K562 (cell line): ENCODE results near the gene CLNK. TPM values are rescaled to one million over a fixed set of nuclear protein-coding genes. Genes with fewer than 3 reads are reported as not detected.

Experiments
- ATAC-seq: fragments of 200-7000 bp; cut with Tn5 transposase; 3 replicates; pipeline ENCODE4 v1.9.1; 2020; ENCODE audit warnings: moderate library complexity
- BruUV-seq: library from RNA; stranded (reverse); fragments of 400-500 nt; replicated peaks from 2 replicates; lab custom pipeline; 2021; lab: Mats Ljungman, UMichigan
- CTCF ChIA-PET: fragments of 300-600 bp; formaldehyde crosslinking; extraction: SDS; loops from one replicate; lab custom pipeline; 2021; ENCODE audit warnings: low intra/inter-chr PET ratio; lab: Yijun Ruan, JAX
- POLR2A ChIA-PET: fragments of 300-600, 350-650 bp; sonication (Branson Sonifier 250); formaldehyde crosslinking; extraction: SDS; loops from one replicate; lab custom pipeline; 2021; ENCODE audit warnings: antibody characterized with exemption, inconsistent platforms; lab: Yijun Ruan, JAX
- DNase-seq, 4 experiments: peaks; one replicate each; pipeline versions ENCODE4 v3.0.0 to v3.0.0-alpha.2; 2011 to 2018; ENCODE audit warnings: low spot score in 3 of 4, mixed read lengths in 3 of 4; ENCODE audit errors: extremely low read depth in 1 of 4
- FAIRE-seq: peaks from 2 replicates; lab custom pipeline; 2011; peaks lifted over from hg19 to GRCh38; lab: Jason Lieb, UNC
- H2AFZ ChIP-seq: 2 replicates; pipeline ENCODE4 v1.6.0; 2011; ENCODE audit warnings: low read depth, low read length, control low read depth, inconsistent platforms
- H3K27ac ChIP-seq: fragments of 200-600 bp; 3 replicates; pipeline ENCODE4 v1.8.0; 2011; ENCODE audit warnings: low read depth, mild to moderate bottlenecking, control low read depth, inconsistent platforms, low read length, moderate library complexity, mixed read lengths; ENCODE audit errors: extremely low read depth
- H3K27me3 ChIP-seq, 2 experiments: fragments of 300-600 bp in 1 of 2; 2 replicates in 1 of 2; 3 replicates in 1 of 2; pipeline versions ENCODE4 v1.6.0 to v1.8.0; 2011; ENCODE audit warnings: inconsistent platforms in 2 of 2, low read length in 2 of 2, mild to moderate bottlenecking in 1 of 2, mixed read lengths in 1 of 2, moderate library complexity in 1 of 2; ENCODE audit not compliant: control insufficient read depth in 2 of 2, insufficient read depth in 2 of 2
- H3K36me3 ChIP-seq: fragments of 300-600 bp; 3 replicates; pipeline ENCODE4 v1.8.0; 2011; ENCODE audit warnings: mild to moderate bottlenecking, low read length, inconsistent platforms; ENCODE audit not compliant: control insufficient read depth, insufficient read depth
- H3K4me1 ChIP-seq, 2 experiments: fragments of 200-600 bp in 1 of 2; replicated peaks in 1 of 2; 2 replicates in 1 of 2; 3 replicates in 1 of 2; pipeline versions ENCODE4 v1.5.1 to v1.8.0; 2011; ENCODE audit warnings: inconsistent platforms in 2 of 2, low read length in 2 of 2, mild to moderate bottlenecking in 1 of 2, mixed read lengths in 1 of 2, moderate library complexity in 1 of 2; ENCODE audit not compliant: control insufficient read depth in 2 of 2, insufficient read depth in 2 of 2
- H3K4me2 ChIP-seq: 2 replicates; pipeline ENCODE4 v1.6.1; 2011; ENCODE audit warnings: low read length, control low read depth, inconsistent platforms, mixed read lengths; ENCODE audit not compliant: insufficient read depth
- H3K4me3 ChIP-seq: fragments of 200-600 bp; sonication (generic), shearing (Covaris generic); 2 replicates; pipeline ENCODE4 v1.5.1; 2016; ENCODE audit warnings: control low read depth, inconsistent platforms
- H3K79me2 ChIP-seq: fragments of 200-600 bp; 3 replicates; pipeline ENCODE4 v1.8.0; 2011; ENCODE audit warnings: low read length, inconsistent platforms; ENCODE audit not compliant: control insufficient read depth, insufficient read depth
- H3K9ac ChIP-seq, 2 experiments: 2 replicates each; pipeline versions ENCODE4 v1.6.0 to v1.6.1; 2011; ENCODE audit warnings: low read depth in 2 of 2, low read length in 2 of 2, control low read depth in 1 of 2, inconsistent platforms in 1 of 2, mild to moderate bottlenecking in 1 of 2, mixed read lengths in 1 of 2; ENCODE audit not compliant: insufficient read depth in 1 of 2
- H3K9me1 ChIP-seq: one replicate; pipeline ENCODE4 v1.6.0; 2011; ENCODE audit warnings: inconsistent platforms, mild to moderate bottlenecking, low read length, moderate library complexity; ENCODE audit not compliant: control insufficient read depth, insufficient read depth
- H3K9me3 ChIP-seq: replicated peaks from 2 replicates; pipeline ENCODE4 v1.5.1; 2011; ENCODE audit warnings: low read depth, low read length, inconsistent platforms; ENCODE audit not compliant: control insufficient read depth, insufficient read depth
- H4K20me1 ChIP-seq: replicated peaks from 2 replicates; pipeline ENCODE4 v1.6.1; 2011; ENCODE audit warnings: low read length, inconsistent platforms, mixed read lengths; ENCODE audit not compliant: control insufficient read depth, insufficient read depth
- BACH1 ChIP-seq: fragments of 200-800 bp; sonication (Bioruptor generic); IDR thresholded peaks from 2 replicates; pipeline ENCODE4 v1.6.1; 2016; ENCODE audit warnings: missing genetic modification characterization, missing compliant biosample characterization
- BMI1 ChIP-seq: fragments of 150-350 bp; IDR thresholded peaks from 2 replicates; pipeline ENCODE4 v1.6.1; 2014; ENCODE audit warnings: low read length
- C11orf30 ChIP-seq: fragments of 450-650 bp; IDR thresholded peaks from 2 replicates; pipeline ENCODE4 v1.6.1; 2016; ENCODE audit warnings: low read depth, mild to moderate bottlenecking
- CCAR2 ChIP-seq: fragments of 200-400 bp; formaldehyde crosslinking; IDR thresholded peaks from 2 replicates; pipeline ENCODE4 v1.6.1; 2017; ENCODE audit warnings: mild to moderate bottlenecking, low read depth, low read length
- CTCF ChIP-seq, 3 experiments: IDR thresholded peaks in 2 of 3; conservative IDR thresholded peaks in 1 of 3; 2 replicates each; pipeline ENCODE4 v1.5.1; 2011 to 2012; ENCODE audit warnings: low read length in 3 of 3, mild to moderate bottlenecking in 3 of 3, control low read depth in 2 of 3, improper control_type of control experiment in 1 of 3, inconsistent platforms in 1 of 3, low read depth in 1 of 3, mixed read lengths in 1 of 3, moderate library complexity in 1 of 3; ENCODE audit not compliant: insufficient read depth in 2 of 3
- ETV5 ChIP-seq: sonication (generic); formaldehyde crosslinking; IDR thresholded peaks from 2 replicates; pipeline ENCODE4 v1.4.0; 2020; ENCODE audit warnings: low read depth, mild to moderate bottlenecking, missing genetic modification reagents
- GMEB1 ChIP-seq: fragments of 250-450 bp; sonication (Bioruptor Pico); IDR thresholded peaks from 2 replicates; pipeline ENCODE4 v1.4.0; 2020; ENCODE audit warnings: mild to moderate bottlenecking
- KLF16 ChIP-seq: IDR thresholded peaks from 2 replicates; pipeline ENCODE4 v1.6.1; 2016; ENCODE audit warnings: antibody characterized with exemption
- LEF1 ChIP-seq: fragments of 450-650 bp; IDR thresholded peaks from 2 replicates; pipeline ENCODE4 v1.6.1; 2016; ENCODE audit warnings: mild to moderate bottlenecking
- NR3C1 ChIP-seq: sonication (generic); formaldehyde crosslinking; IDR thresholded peaks from 2 replicates; pipeline ENCODE4 v1.8.1; 2022; ENCODE audit warnings: missing genetic modification reagents
- POU5F1 ChIP-seq: fragments of 150-350 bp; IDR thresholded peaks from 2 replicates; pipeline ENCODE4 v1.6.1; 2014; ENCODE audit warnings: borderline replicate concordance, low read length, low read depth, mild to moderate bottlenecking; ENCODE audit not compliant: partially characterized antibody
- SIN3B ChIP-seq: fragments of 450-650 bp; IDR thresholded peaks from 2 replicates; pipeline ENCODE4 v1.6.1; 2017; ENCODE audit warnings: low read depth, mild to moderate bottlenecking, moderate library complexity
- SNRNP70 ChIP-seq: fragments of 200-400 bp; formaldehyde crosslinking; optimal IDR thresholded peaks from 2 replicates; pipeline ENCODE3; 2017; ENCODE audit warnings: low read depth, low read length
- SRSF7 ChIP-seq: fragments of 200-400 bp; formaldehyde crosslinking; optimal IDR thresholded peaks from 2 replicates; pipeline ENCODE3; 2017; ENCODE audit warnings: mild to moderate bottlenecking, low read depth, low read length
- ZNF174 ChIP-seq: fragments of 250-450 bp; sonication (Bioruptor Pico); IDR thresholded peaks from 2 replicates; pipeline ENCODE4 v1.4.0; 2020; ENCODE audit warnings: mild to moderate bottlenecking
- ZNF263 ChIP-seq: sonication (generic); formaldehyde crosslinking; IDR thresholded peaks from 2 replicates; pipeline ENCODE4 v1.8.0; 2022; ENCODE audit warnings: mild to moderate bottlenecking, missing genetic modification reagents, borderline replicate concordance
- ZNF695 ChIP-seq: fragments of 450-650 bp; formaldehyde crosslinking; IDR thresholded peaks from 2 replicates; pipeline ENCODE4 v1.4.0; 2020; ENCODE audit warnings: mild to moderate bottlenecking, moderate library complexity
- ZNF76 ChIP-seq: fragments of 250-450 bp; sonication (Bioruptor Pico); IDR thresholded peaks from 2 replicates; pipeline ENCODE4 v1.4.0; 2020; ENCODE audit warnings: mild to moderate bottlenecking, moderate library complexity, borderline replicate concordance
- WGBS: fragments of 100-300 bp; shearing (Covaris generic); methylation state at CpG from one replicate; pipeline ENCODE4 v1.1.6; 2016; ENCODE audit warnings: low coverage, mixed read lengths; ENCODE audit not compliant: insufficient coverage; ENCODE audit errors: missing lambda C conversion rate; 5-methylcytosine and 5-hydroxymethylcytosine counted together
- in situ Hi-C: fragments of 300-500 bp; cut with MboI; formaldehyde crosslinking; loops from 4 replicates; pipeline ENCODE4 v1.15.0; 2018; ENCODE audit warnings: inconsistent platforms, mixed read lengths
- intact Hi-C: fragments of 100-400 bp; cut with micrococcal nuclease; formaldehyde crosslinking; loops from 2 replicates; pipeline ENCODE4 v1.14.2; 2022
- polyA plus RNA-seq, 8 experiments: library from polyadenylated mRNA; depleted of rRNA in 4 of 8; stranded (reverse) in 5 of 8; unstranded in 3 of 8; fragments of >200 nt; fragmentation: Nextera tagmentation in 2 of 8; fragmentation: Illumina TruSeq in 1 of 8; extraction: Ambion mirVana in 2 of 8; extraction: Trizol in 1 of 8; gene quantifications; 2 replicates each; pipeline versions ENCODE4 v1.2.1 to v1.2.3, GENCODE V29; 2011 to 2014; ENCODE audit warnings: inconsistent platforms in 1 of 8, missing spikeins in 1 of 8
- total RNA-seq, 7 experiments: library from RNA; depleted of rRNA in 6 of 7; stranded (reverse); fragments of >200 nt in 6 of 7; fragmentation: Illumina TruSeq in 2 of 7; extraction: Trizol in 2 of 7; gene quantifications; 2 replicates each; pipeline versions ENCODE4 v1.2.1 to v1.2.3, GENCODE V29; 2011 to 2021; ENCODE audit warnings: low replicate concordance in 1 of 7

Gene CLNK
- total and polyA plus RNA-seq, 9 of the 15 experiments (the other 6 are each of a cell fraction or from before 2014, with no cell fraction given): not detected

DNA sequence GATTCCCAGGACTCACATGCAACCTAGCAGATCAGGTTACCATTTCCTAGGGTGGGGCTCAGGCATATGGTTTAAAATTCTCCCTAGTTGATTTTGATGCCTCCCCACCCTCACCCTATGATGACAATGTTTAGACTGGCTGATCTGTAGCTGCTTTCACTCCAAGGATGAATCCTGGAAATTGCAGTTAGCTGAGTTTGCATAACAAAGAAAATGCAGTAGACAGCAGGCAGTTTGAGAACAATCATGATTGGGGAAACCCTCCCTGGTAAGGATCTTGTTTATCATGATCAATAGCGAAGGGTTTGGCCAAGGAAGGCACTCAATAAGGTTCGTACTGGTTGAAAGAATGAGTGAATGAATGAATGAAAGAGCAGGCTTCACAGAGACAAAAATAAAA lies 229.4 kb downstream of the CLNK start:
- no peaks in the 10 kb centered on the region for H4K20me1 ChIP-seq
- 34% methylated on average over 2 of the region's 2 CpGs for WGBS
- in situ Hi-C loops: no loop called here
- TF ChIP-seq SIN3B: no peak
- TF ChIP-seq ZNF174 (CRISPR knock-in tag): no peak
- no peak for TF ChIP-seq GMEB1 (CRISPR knock-in tag)
- no peak for TF ChIP-seq NR3C1 (CRISPR knock-in tag)
- TF ChIP-seq SRSF7: no peak
- no peak for TF ChIP-seq CTCF (IDR thresholded peaks at IDR 0.05 in 2 of 3, conservative IDR thresholded peaks at IDR 0.05 in 1 of 3; ENCODE audit: insufficient read depth in 2 of 3, low read depth in 1 of 3, low read length in 3 of 3)
- no peak for TF ChIP-seq POU5F1
- no peak for TF ChIP-seq ZNF695 (CRISPR knock-in tag)
- no peak for TF ChIP-seq BACH1 (tag)
- no peak for TF ChIP-seq ZNF76 (CRISPR knock-in tag)
- no peak for TF ChIP-seq KLF16
- TF ChIP-seq ETV5 (CRISPR knock-in tag): no peak
- TF ChIP-seq CCAR2: no peak
- TF ChIP-seq BMI1: no peak
- TF ChIP-seq ZNF263: no peak
- TF ChIP-seq LEF1: no peak
- no peak for TF ChIP-seq C11orf30
- no peak for TF ChIP-seq SNRNP70
- no peaks in the 10 kb centered on the region; the same call in 1 of the 2 replicates for H3K9me3 ChIP-seq
- ATAC-seq (no peak), FAIRE-seq (no peak), DNase-seq (no peak)
- no peak overlapping the region for H2AFZ ChIP-seq
- H3K9ac ChIP-seq: peak overlapping the region in 1 of 2 experiments; percentile 70; a peak in 2 of 4 replicates
- peak overlapping the region; percentile 45 for H3K4me2 ChIP-seq
- BruUV-seq: no TSS peak
- no peaks in the 10 kb centered on the region for H3K27me3 ChIP-seq
- H3K79me2 ChIP-seq: peaks cover 95% of the 10 kb centered on the region
- H3K27ac ChIP-seq: no peak overlapping the region
- no peaks in the 10 kb centered on the region for H3K9me1 ChIP-seq
- H3K36me3 ChIP-seq: peaks cover 67% of the 10 kb centered on the region
- POLR2A ChIA-PET: interaction anchor here (0.9 kb wide), 1 partner anchor 297 kb away, joined by 3 read pairs; no protein-coding TSS in a partner anchor
- peak overlapping the region; percentile 1; the same call in 1 of the 2 replicates for H3K4me3 ChIP-seq
- H3K4me1 ChIP-seq: peaks cover 17 to 24% of the 10 kb centered on the region in 2 experiments; a peak in 4 of 5 replicates
- CTCF ChIA-PET: no interaction called here
- intact Hi-C loops: loop anchor here (5.0 kb wide), 2 partner anchors 43 to 283 kb away; no protein-coding TSS in a partner anchor
